ENCODE data around the gene ALOX5.
"Not testable (repeated sequence)": the region's sequence is repeated elsewhere in the genome, so short reads cannot be mapped to it uniquely, and the experiment has no call there.

Gene ALOX5

DNA sequence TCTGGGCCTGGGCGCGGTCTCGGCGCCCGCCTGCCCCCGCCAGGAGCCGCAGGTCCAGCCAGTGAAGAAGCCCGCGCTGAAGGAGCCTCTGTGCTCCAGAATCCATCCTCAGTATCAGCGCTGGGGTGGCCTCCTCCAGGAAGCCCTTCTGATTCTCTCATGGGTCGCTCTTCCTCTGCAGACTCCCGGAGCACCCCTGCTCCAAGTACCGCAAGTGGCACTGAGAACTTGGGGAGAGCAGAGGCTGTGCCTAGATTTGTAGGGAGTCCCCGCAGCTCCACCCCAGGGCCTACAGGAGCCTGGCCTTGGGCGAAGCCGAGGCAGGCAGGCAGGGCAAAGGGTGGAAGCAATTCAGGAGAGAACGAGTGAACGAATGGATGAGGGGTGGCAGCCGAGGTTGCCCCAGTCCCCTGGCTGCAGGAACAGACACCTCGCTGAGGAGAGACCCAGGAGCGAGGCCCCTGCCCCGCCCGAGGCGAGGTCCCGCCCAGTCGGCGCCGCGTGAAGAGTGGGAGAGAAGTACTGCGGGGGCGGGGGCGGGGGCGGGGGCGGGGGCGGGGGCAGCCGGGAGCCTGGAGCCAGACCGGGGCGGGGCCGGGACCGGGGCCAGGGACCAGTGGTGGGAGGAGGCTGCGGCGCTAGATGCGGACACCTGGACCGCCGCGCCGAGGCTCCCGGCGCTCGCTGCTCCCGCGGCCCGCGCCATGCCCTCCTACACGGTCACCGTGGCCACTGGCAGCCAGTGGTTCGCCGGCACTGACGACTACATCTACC is at the start of gene ALOX5:
TSS of gene ALOX5 (plus strand) at position 641 of the 774 bp plus-strand sequence. CDS start at position 705, 64 bp downstream.
- H3K27me3 ChIP-seq (ENCODE audit: control insufficient read depth, insufficient read depth, low read length), result peaks cover 10% of the 10 kb centered on the region
- no peak within 1 kb of the TSS for H3K27ac ChIP-seq (ENCODE audit: low read depth, low read length)
- H3K9ac ChIP-seq (ENCODE audit: low read length), result no peak within 1 kb of the TSS

DNA sequence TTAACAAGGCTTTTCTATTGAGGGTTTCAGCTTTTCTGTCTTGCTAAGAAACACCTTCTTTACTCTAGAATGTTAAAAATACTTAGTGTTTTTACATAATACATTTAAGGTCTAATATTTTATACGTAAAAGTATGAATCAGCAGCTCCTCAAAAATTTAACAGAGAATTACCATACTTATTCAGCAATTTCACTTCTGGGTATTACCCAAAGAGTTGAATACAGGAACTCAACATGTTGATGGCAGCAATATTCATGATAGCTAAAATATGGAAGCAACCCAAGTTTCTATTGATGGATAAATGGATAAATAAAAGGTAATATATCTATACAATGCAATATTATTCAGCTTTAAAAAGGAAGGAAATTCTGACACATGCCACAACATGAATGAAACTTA is 48.9 kb upstream of the ALOX5 start:
- no peaks in the 10 kb centered on the region for H3K4me1 ChIP-seq (ENCODE audit: control insufficient read depth, insufficient read depth, low read length)
- no peak overlapping the region for H3K27ac ChIP-seq (ENCODE audit: low read depth, low read length)
- H3K36me3 ChIP-seq (ENCODE audit: control insufficient read depth, insufficient read depth, low read length), result no peaks in the 10 kb centered on the region
- H3K4me3 ChIP-seq (ENCODE audit: low read length), result no peak overlapping the region
- H3K9ac ChIP-seq (ENCODE audit: low read length), result no peak overlapping the region
- no peaks in the 10 kb centered on the region for H3K27me3 ChIP-seq (ENCODE audit: control insufficient read depth, insufficient read depth, low read length)

More for the DNA sequence above, at the start of gene ALOX5:
- Histone ChIP-seq H3K4me3 (ENCODE audit: low read length) (peak within 1 kb of the TSS; percentile 67), H3K36me3 (ENCODE audit: control insufficient read depth, insufficient read depth, low read length) (no peaks in the 10 kb centered on the region), H3K4me1 (ENCODE audit: control insufficient read depth, insufficient read depth, low read length) (peaks cover 9% of the 10 kb centered on the region)

GRCh38 chr10:45326864-45327263 is 47.2 kb upstream of the ALOX5 start:
- not testable (repeated sequence) for H3K27me3 ChIP-seq (ENCODE audit: control insufficient read depth, insufficient read depth, low read length); H3K9ac ChIP-seq (ENCODE audit: low read length); H3K27ac ChIP-seq (ENCODE audit: low read depth, low read length); H3K4me1 ChIP-seq (ENCODE audit: control insufficient read depth, insufficient read depth, low read length); H3K36me3 ChIP-seq (ENCODE audit: control insufficient read depth, insufficient read depth, low read length); H3K4me3 ChIP-seq (ENCODE audit: low read length)

- not testable (repeated sequence) for H3K27me3 ChIP-seq (ENCODE audit: control insufficient read depth, insufficient read depth, low read length); H3K27ac ChIP-seq (ENCODE audit: low read depth, low read length); H3K4me3 ChIP-seq (ENCODE audit: low read length); H3K36me3 ChIP-seq (ENCODE audit: control insufficient read depth, insufficient read depth, low read length); H3K9ac ChIP-seq (ENCODE audit: low read length); H3K4me1 ChIP-seq (ENCODE audit: control insufficient read depth, insufficient read depth, low read length)
Observed at GRCh38 chr10:45331824-45332223, 42.2 kb upstream of the ALOX5 start.

DNA sequence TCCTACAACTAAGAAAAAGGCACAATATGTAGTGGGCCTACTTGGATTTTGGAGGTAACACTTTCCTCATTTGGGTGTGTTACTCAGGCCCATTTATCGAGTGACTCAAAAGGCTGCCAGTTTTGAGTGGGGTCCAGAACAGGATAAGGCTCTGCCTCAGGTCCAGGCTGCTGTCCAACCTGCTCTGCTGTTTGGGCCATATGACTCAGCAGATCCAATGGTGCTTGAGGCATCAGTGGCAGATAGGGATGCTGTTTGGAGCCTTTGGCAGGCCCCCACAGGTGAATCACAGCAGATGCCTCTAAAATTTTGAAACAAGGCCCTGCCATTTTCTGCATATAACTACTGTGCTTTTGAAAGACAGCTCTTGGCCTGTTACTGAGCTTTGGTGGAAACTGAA is 34.1 kb upstream of the ALOX5 start:
- H3K4me1 ChIP-seq (ENCODE audit: control insufficient read depth, insufficient read depth, low read length), result no peaks in the 10 kb centered on the region
- H3K9ac ChIP-seq (ENCODE audit: low read length), result no peak overlapping the region
- no peaks in the 10 kb centered on the region for H3K36me3 ChIP-seq (ENCODE audit: control insufficient read depth, insufficient read depth, low read length)
- H3K4me3 ChIP-seq (ENCODE audit: low read length), result no peak overlapping the region
- H3K27ac ChIP-seq (ENCODE audit: low read depth, low read length), result no peak overlapping the region
- no peaks in the 10 kb centered on the region for H3K27me3 ChIP-seq (ENCODE audit: control insufficient read depth, insufficient read depth, low read length)

GRCh38 chr10:45340420-45340819 is 33.6 kb upstream of the ALOX5 start:
- H3K27ac ChIP-seq (ENCODE audit: low read depth, low read length); H3K36me3 ChIP-seq (ENCODE audit: control insufficient read depth, insufficient read depth, low read length); H3K9ac ChIP-seq (ENCODE audit: low read length); H3K4me3 ChIP-seq (ENCODE audit: low read length); H3K27me3 ChIP-seq (ENCODE audit: control insufficient read depth, insufficient read depth, low read length); H3K4me1 ChIP-seq (ENCODE audit: control insufficient read depth, insufficient read depth, low read length): not testable (repeated sequence)

- not testable (repeated sequence) for H3K4me3 ChIP-seq (ENCODE audit: low read length); H3K9ac ChIP-seq (ENCODE audit: low read length); H3K27me3 ChIP-seq (ENCODE audit: control insufficient read depth, insufficient read depth, low read length); H3K27ac ChIP-seq (ENCODE audit: low read depth, low read length); H3K36me3 ChIP-seq (ENCODE audit: control insufficient read depth, insufficient read depth, low read length); H3K4me1 ChIP-seq (ENCODE audit: control insufficient read depth, insufficient read depth, low read length)
Observed at GRCh38 chr10:45346652-45347335, 27.2 kb upstream of the ALOX5 start.

DNA sequence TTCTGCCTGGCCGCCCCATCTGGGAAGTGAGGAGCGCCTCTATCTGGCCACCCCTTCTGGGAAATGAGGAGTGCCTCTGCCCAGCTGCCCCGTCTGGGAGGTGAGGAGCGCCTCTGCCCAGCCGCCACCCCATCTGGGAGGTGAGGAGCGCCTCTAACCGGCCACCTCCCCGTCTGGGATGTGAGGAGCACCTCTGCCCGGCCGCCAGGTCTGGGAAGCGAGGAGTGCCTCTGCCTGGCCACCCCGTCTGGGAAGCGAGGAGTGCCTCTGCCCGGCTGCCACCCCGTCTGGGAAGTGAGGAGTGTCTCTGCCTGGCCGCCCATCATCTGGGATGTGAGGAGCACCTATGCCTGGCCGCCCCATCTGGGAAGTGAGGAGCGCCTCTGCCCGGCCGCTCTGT is 26.6 kb upstream of the ALOX5 start:
- H3K4me3 ChIP-seq (ENCODE audit: low read length); H3K27ac ChIP-seq (ENCODE audit: low read depth, low read length); H3K4me1 ChIP-seq (ENCODE audit: control insufficient read depth, insufficient read depth, low read length): not testable (repeated sequence)

GRCh38 chr10:45348196-45348765 is 25.7 kb upstream of the ALOX5 start:
- not testable (repeated sequence) for H3K27me3 ChIP-seq (ENCODE audit: control insufficient read depth, insufficient read depth, low read length); H3K27ac ChIP-seq (ENCODE audit: low read depth, low read length); H3K9ac ChIP-seq (ENCODE audit: low read length); H3K36me3 ChIP-seq (ENCODE audit: control insufficient read depth, insufficient read depth, low read length); H3K4me1 ChIP-seq (ENCODE audit: control insufficient read depth, insufficient read depth, low read length); H3K4me3 ChIP-seq (ENCODE audit: low read length)

More for the DNA sequence above, 26.6 kb upstream of the ALOX5 start:
- H3K27me3 ChIP-seq (ENCODE audit: control insufficient read depth, insufficient read depth, low read length); H3K9ac ChIP-seq (ENCODE audit: low read length); H3K36me3 ChIP-seq (ENCODE audit: control insufficient read depth, insufficient read depth, low read length): not testable (repeated sequence)

DNA sequence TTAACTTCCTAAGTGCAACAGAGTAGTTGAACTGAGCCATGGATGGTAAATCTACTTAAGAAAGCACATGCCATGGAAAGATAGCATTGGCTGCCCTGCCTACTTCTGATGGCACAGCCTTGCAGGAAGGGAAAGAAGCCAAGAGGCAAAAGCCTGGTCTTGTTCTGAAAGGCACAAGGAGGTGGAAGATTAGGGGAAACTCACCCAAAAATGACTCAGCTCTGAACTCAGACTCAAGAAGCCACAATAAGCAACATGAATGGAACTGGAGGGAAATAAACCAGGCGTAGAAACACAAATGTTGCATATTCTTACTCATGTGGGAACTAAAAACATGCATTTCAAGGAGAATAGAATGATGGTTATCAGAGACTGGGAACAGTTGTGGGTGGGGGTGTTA is 20.8 kb upstream of the ALOX5 start:
- H3K27me3 ChIP-seq (ENCODE audit: control insufficient read depth, insufficient read depth, low read length), result no peaks in the 10 kb centered on the region
- H3K4me1 ChIP-seq (ENCODE audit: control insufficient read depth, insufficient read depth, low read length), result no peaks in the 10 kb centered on the region
- H3K9ac ChIP-seq (ENCODE audit: low read length), result no peak overlapping the region
- H3K4me3 ChIP-seq (ENCODE audit: low read length), result no peak overlapping the region
- no peak overlapping the region for H3K27ac ChIP-seq (ENCODE audit: low read depth, low read length)
- no peaks in the 10 kb centered on the region for H3K36me3 ChIP-seq (ENCODE audit: control insufficient read depth, insufficient read depth, low read length)

DNA sequence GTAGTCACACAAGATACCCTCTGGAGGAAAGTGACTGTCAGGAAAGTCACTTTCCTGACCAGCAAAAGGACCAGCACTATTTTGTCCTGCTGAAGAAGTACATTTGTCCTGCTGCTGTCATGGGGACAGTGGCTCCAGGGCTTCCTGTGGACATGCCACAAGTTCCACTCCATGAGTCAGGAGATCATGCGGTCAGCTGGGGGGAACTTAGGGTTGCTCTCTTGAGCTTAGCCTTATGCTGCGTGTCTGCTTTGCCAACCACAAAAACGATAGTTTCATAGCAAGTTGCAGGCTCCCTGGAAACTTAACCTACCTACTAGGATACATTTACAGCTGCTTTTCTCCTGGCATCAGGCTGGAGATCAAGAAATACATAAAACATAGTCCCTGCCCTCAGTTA is 19.8 kb upstream of the ALOX5 start:
- Histone ChIP-seq H3K9ac (ENCODE audit: low read length) (no peak overlapping the region), H3K36me3 (ENCODE audit: control insufficient read depth, insufficient read depth, low read length) (no peaks in the 10 kb centered on the region), H3K27me3 (ENCODE audit: control insufficient read depth, insufficient read depth, low read length) (no peaks in the 10 kb centered on the region), H3K27ac (ENCODE audit: low read depth, low read length) (no peak overlapping the region), H3K4me1 (ENCODE audit: control insufficient read depth, insufficient read depth, low read length) (no peaks in the 10 kb centered on the region), H3K4me3 (ENCODE audit: low read length) (no peak overlapping the region)

- Histone ChIP-seq H3K36me3 (ENCODE audit: control insufficient read depth, insufficient read depth, low read length) (no peaks in the 10 kb centered on the region), H3K9ac (ENCODE audit: low read length) (no peak overlapping the region), H3K27ac (ENCODE audit: low read depth, low read length) (no peak overlapping the region), H3K4me1 (ENCODE audit: control insufficient read depth, insufficient read depth, low read length) (no peaks in the 10 kb centered on the region), H3K4me3 (ENCODE audit: low read length) (no peak overlapping the region), H3K27me3 (ENCODE audit: control insufficient read depth, insufficient read depth, low read length) (no peaks in the 10 kb centered on the region)
Observed at GRCh38 chr10:45355494-45355893, 18.5 kb upstream of the ALOX5 start.

GRCh38 chr10:45358961-45359360 is 15.1 kb upstream of the ALOX5 start:
- H3K9ac ChIP-seq (ENCODE audit: low read length); H3K4me3 ChIP-seq (ENCODE audit: low read length); H3K36me3 ChIP-seq (ENCODE audit: control insufficient read depth, insufficient read depth, low read length); H3K4me1 ChIP-seq (ENCODE audit: control insufficient read depth, insufficient read depth, low read length); H3K27me3 ChIP-seq (ENCODE audit: control insufficient read depth, insufficient read depth, low read length); H3K27ac ChIP-seq (ENCODE audit: low read depth, low read length): not testable (repeated sequence)
